ENCODE data around the gene RUNDC1.
A peak's percentile ranks its signal among the peaks of the same experiment; 100 is the strongest.

- TF ChIP-seq CTCF (IDR thresholded peaks at IDR 0.05) (no peak), POLR2A (IDR thresholded peaks at IDR 0.05) (peak in 1 of 2 donors; percentile 27)
These were observed 40.7 kb downstream of the RUNDC1 start for GRCh38 chr17:43020789-43021740.

Measured in heart left ventricle (tissue), 13 donors.